Superior temporal gyrus (tissue), 1 donor: Measurements from ENCODE around the gene SLC9C1.
"Not testable (repeated sequence)": the region's sequence is repeated elsewhere in the genome, so short reads cannot be mapped to it uniquely, and the experiment has no call there.

Source experiments
- DNase-seq: peaks from one replicate; pipeline ENCODE4 v3.0.0-alpha.2; 2016; ENCODE audit errors: extremely low spot score

SLC9C1 gene

GRCh38 chr3:112197131-112197530, 96.9 kb downstream of the SLC9C1 start:
- DNase-seq = no peak

GRCh38 chr3:112187300-112187699, 106.7 kb downstream of the SLC9C1 start:
- DNase-seq = no peak

GRCh38 chr3:112185423-112186035, 108.5 kb downstream of the SLC9C1 start:
- not testable (repeated sequence) for DNase-seq

GRCh38 chr3:112175646-112176045, 118.4 kb downstream of the SLC9C1 start:
- no peak for DNase-seq

- no peak for DNase-seq
These were observed 119.0 kb downstream of the SLC9C1 start for GRCh38 chr3:112175037-112175436.

- no peak for DNase-seq
These were observed 122.9 kb downstream of the SLC9C1 start for GRCh38 chr3:112171144-112171543.

- peak; percentile 53 for DNase-seq
These were observed 124.0 kb downstream of the SLC9C1 start for GRCh38 chr3:112170046-112170445.

GRCh38 chr3:112167758-112168157, 126.3 kb downstream of the SLC9C1 start:
- no peak for DNase-seq

- DNase-seq = no peak
These were observed 144.9 kb downstream of the SLC9C1 start for GRCh38 chr3:112149136-112149535.

GRCh38 chr3:112143689-112144088, 150.3 kb downstream of the SLC9C1 start:
- no peak for DNase-seq

GRCh38 chr3:112143251-112143650, 150.8 kb downstream of the SLC9C1 start:
- no peak for DNase-seq

GRCh38 chr3:112141293-112141692, 152.7 kb downstream of the SLC9C1 start:
- no peak for DNase-seq

GRCh38 chr3:112140584-112140983, 153.4 kb downstream of the SLC9C1 start:
- no peak for DNase-seq

GRCh38 chr3:112138219-112138969, 155.6 kb downstream of the SLC9C1 start:
- DNase-seq = no peak

GRCh38 chr3:112137781-112138180, 156.2 kb downstream of the SLC9C1 start:
- no peak for DNase-seq

- peak; percentile 92 for DNase-seq
These were observed 156.9 kb downstream of the SLC9C1 start for GRCh38 chr3:112136959-112137693.

- DNase-seq = no peak
These were observed 158.0 kb downstream of the SLC9C1 start for GRCh38 chr3:112136046-112136445.

- no peak for DNase-seq
These were observed 159.5 kb downstream of the SLC9C1 start for GRCh38 chr3:112134335-112135124.

- DNase-seq = no peak
These were observed 160.2 kb downstream of the SLC9C1 start for GRCh38 chr3:112133626-112134334.

GRCh38 chr3:112132975-112133448, 161.0 kb downstream of the SLC9C1 start, which contains the start of gene GCSAM:
TSS of gene GCSAM (minus strand) at chr3:112133248. CDS start at chr3:112133120, 128 bp downstream.
- DNase-seq = no peak

- DNase-seq = no peak
These were observed 161.5 kb downstream of the SLC9C1 start for GRCh38 chr3:112132554-112132953.
